Ishikawa (cell line): ENCODE results near the gene SEMA3G.

ENCODE experiments used
- CEBPB ChIP-seq: IDR thresholded peaks from 2 replicates; pipeline ENCODE4 v1.6.1; 2012
- CREB1 ChIP-seq: IDR thresholded peaks from 2 replicates; pipeline ENCODE4 v1.6.1; 2012; ENCODE audit warnings: low read depth
- EGR1 ChIP-seq: IDR thresholded peaks from 2 replicates; pipeline ENCODE4 v1.6.1; 2012
- EP300 ChIP-seq: IDR thresholded peaks from 2 replicates; pipeline ENCODE4 v1.6.1; 2012; ENCODE audit warnings: borderline replicate concordance
- FOXM1 ChIP-seq: IDR thresholded peaks from 2 replicates; pipeline ENCODE4 v1.6.1; 2012; ENCODE audit warnings: low read depth, borderline replicate concordance
- RAD21 ChIP-seq: IDR thresholded peaks from 2 replicates; pipeline ENCODE4 v1.6.1; 2012; ENCODE audit warnings: low read depth
- REST ChIP-seq: IDR thresholded peaks from 2 replicates; pipeline ENCODE4 v1.6.1; 2012; ENCODE audit warnings: low read depth, mild to moderate bottlenecking
- TAF1 ChIP-seq: IDR thresholded peaks from 2 replicates; pipeline ENCODE4 v1.6.1; 2012; ENCODE audit warnings: low read depth, mild to moderate bottlenecking
- TEAD4 ChIP-seq: IDR thresholded peaks from 2 replicates; pipeline ENCODE4 v1.6.1; 2012
- YY1 ChIP-seq: IDR thresholded peaks from 2 replicates; pipeline ENCODE4 v1.6.1; 2012; ENCODE audit warnings: low read depth
- ZBTB7A ChIP-seq: IDR thresholded peaks from 2 replicates; pipeline ENCODE4 v1.6.1; 2012; ENCODE audit warnings: low read depth
- TF ChIP-seq, protein P1 (sequence below): IDR thresholded peaks from 2 replicates; pipeline ENCODE4 v1.6.1; 2012
- TF ChIP-seq, protein P2 (sequence below): IDR thresholded peaks from 2 replicates; pipeline ENCODE4 v1.6.1; 2012

DNA sequence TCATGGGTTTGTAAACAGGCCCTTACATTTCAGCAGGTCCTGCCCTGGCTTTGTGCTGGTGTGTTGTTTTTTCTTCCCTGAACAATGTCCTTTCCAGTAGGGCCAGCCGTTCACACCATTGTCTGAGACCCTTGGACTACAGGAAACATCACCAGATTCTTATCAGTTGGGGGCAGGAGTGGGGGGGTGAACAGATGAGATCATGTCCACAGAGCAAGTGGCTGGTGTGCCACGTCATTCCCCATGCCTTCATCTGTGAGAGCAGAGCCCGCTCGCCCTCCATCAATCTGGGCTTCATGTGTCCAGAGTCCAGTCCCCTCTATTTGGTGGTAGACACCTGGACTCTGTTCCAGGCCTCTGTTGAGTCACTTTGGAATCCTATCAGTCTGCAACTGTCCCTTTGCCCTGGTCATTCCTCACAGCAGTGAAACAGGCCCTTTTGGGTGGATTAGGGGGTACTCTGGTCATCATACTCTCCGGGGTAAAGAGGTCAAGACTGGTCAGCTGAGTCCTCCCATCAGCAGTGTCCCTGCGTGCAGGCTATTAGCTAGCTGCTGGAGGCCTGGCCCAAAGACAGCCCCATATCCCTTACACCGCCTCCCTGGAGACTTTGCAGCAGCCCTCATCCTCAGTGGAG lies 15.0 kb downstream of the SEMA3G start:
- TF ChIP-seq YY1, result no peak
- TF ChIP-seq, protein P1, sequence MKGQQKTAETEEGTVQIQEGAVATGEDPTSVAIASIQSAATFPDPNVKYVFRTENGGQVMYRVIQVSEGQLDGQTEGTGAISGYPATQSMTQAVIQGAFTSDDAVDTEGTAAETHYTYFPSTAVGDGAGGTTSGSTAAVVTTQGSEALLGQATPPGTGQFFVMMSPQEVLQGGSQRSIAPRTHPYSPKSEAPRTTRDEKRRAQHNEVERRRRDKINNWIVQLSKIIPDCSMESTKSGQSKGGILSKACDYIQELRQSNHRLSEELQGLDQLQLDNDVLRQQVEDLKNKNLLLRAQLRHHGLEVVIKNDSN, result no peak
- no peak for TF ChIP-seq CEBPB
- TF ChIP-seq REST, result no peak
- TF ChIP-seq, protein P2, sequence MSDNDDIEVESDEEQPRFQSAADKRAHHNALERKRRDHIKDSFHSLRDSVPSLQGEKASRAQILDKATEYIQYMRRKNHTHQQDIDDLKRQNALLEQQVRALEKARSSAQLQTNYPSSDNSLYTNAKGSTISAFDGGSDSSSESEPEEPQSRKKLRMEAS, result no peak
- TF ChIP-seq TAF1, result no peak
- no peak for TF ChIP-seq CREB1
- TF ChIP-seq FOXM1, result no peak
- no peak for TF ChIP-seq ZBTB7A
- no peak for TF ChIP-seq EGR1
- no peak for TF ChIP-seq RAD21
- no peak for TF ChIP-seq EP300
- no peak for TF ChIP-seq TEAD4
